ENCODE measurements around the gene FANK1.
"Not testable (repeated sequence)": the region's sequence is repeated elsewhere in the genome, so short reads cannot be mapped to it uniquely, and the experiment has no call there.

Gene FANK1

GRCh38 chr10:126036515-126036914 is 140.2 kb downstream of the FANK1 start:
- DNase-seq: no peak

- no peak for DNase-seq
Observed at GRCh38 chr10:126037946-126038345, 141.6 kb downstream of the FANK1 start.

GRCh38 chr10:126041117-126041516 is 144.8 kb downstream of the FANK1 start:
- no peak for DNase-seq

- no peak for DNase-seq
Observed at GRCh38 chr10:126041804-126042231, 145.5 kb downstream of the FANK1 start.

GRCh38 chr10:126042354-126042753 is 146.0 kb downstream of the FANK1 start:
- DNase-seq: no peak

- DNase-seq: no peak
Observed at GRCh38 chr10:126042906-126043305, 146.5 kb downstream of the FANK1 start.

GRCh38 chr10:126043389-126043788 is 147.0 kb downstream of the FANK1 start:
- no peak for DNase-seq

GRCh38 chr10:126045861-126046260 is 149.5 kb downstream of the FANK1 start:
- DNase-seq: no peak

GRCh38 chr10:126046831-126047230 is 150.5 kb downstream of the FANK1 start:
- no peak for DNase-seq

- DNase-seq: not testable (repeated sequence)
Observed at GRCh38 chr10:126047749-126048148, 151.4 kb downstream of the FANK1 start.

- DNase-seq: no peak
Observed at GRCh38 chr10:126049759-126050700, 153.7 kb downstream of the FANK1 start.

- no peak for DNase-seq
Observed at GRCh38 chr10:126052171-126052570, 155.8 kb downstream of the FANK1 start.

GRCh38 chr10:126054191-126054590 is 157.8 kb downstream of the FANK1 start:
- DNase-seq: no peak

- DNase-seq: no peak
Observed at GRCh38 chr10:126057494-126057893, 161.1 kb downstream of the FANK1 start.

GRCh38 chr10:126058104-126058503 is 161.7 kb downstream of the FANK1 start:
- no peak for DNase-seq

- DNase-seq: no peak
Observed at GRCh38 chr10:126058507-126058906, 162.1 kb downstream of the FANK1 start.
